ENCODE results near the gene HDAC4.

HDAC4 gene

DNA sequence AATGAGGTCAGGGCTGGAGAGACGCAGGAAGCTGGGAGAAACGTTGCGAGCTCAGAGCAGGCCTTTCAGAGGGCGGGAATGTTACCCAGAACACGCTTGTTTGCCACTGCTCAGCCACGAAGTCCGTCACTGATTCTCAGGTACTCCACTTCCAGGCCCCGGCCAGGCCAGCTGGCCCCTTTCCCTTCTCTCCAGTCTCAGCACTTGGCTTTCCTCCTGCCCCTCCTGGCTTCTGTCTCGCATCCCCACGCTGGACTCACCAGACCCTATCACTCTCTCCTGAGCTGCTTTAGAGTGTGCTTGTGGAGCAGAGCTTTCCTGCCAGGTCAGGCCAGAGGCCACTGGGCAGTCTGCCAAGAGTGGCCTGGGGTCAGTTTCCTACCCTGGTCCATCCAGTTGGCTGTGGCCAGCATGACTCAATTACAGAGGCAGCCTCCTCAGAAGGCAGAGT lies 401.5 kb downstream of the HDAC4 start:
- no peak for TF ChIP-seq CTCF (IDR thresholded peaks at IDR 0.05; ENCODE audit: borderline replicate concordance, control extremely low read depth, extremely low read depth, insufficient read depth, missing control alignments)
- no peak for DNase-seq (ENCODE audit: low spot score)
- in situ Hi-C loops (cut with MboI; ENCODE audit: low sequenced_read_pairs, unreplicated experiment), result no loop called here

GRCh38 chr2:238998801-238999200 lies 402.0 kb downstream of the HDAC4 start:
- in situ Hi-C loops (cut with MboI; ENCODE audit: low sequenced_read_pairs, unreplicated experiment), result no loop called here
- DNase-seq (ENCODE audit: low spot score), result no peak
- TF ChIP-seq CTCF (IDR thresholded peaks at IDR 0.05; ENCODE audit: borderline replicate concordance, control extremely low read depth, extremely low read depth, insufficient read depth, missing control alignments), result no peak

All from GM13976 (cell line).